HepG2 (cell line): ENCODE measurements around the gene GPR107. TPM values are rescaled to one million over a fixed set of nuclear protein-coding genes. Genes with fewer than 3 reads are reported as not detected.

Experiments
- ATAC-seq: fragments of 200-7000 bp; cut with Tn5 transposase; 3 replicates; pipeline ENCODE4 v1.9.1; 2020; ENCODE audit warnings: mild to moderate bottlenecking, moderate library complexity
- BruUV-seq: library from RNA; stranded (reverse); fragments of 400-500 nt; replicated peaks from 2 replicates; lab custom pipeline; 2021; lab: Mats Ljungman, UMichigan
- CTCF ChIA-PET: fragments of 300-600 bp; formaldehyde crosslinking; extraction: SDS; loops from one replicate; lab custom pipeline; 2021; ENCODE audit warnings: low total read pairs, inconsistent platforms, low intra/inter-chr PET ratio; lab: Yijun Ruan, JAX
- POLR2A ChIA-PET: fragments of 350-600 bp; sonication (Branson Sonifier 250); formaldehyde crosslinking; loops from one replicate; lab custom pipeline; 2020; ENCODE audit warnings: antibody characterized with exemption, inconsistent platforms; lab: Yijun Ruan, JAX
- DNase-seq: peaks from one replicate; pipeline ENCODE4 v3.0.0-alpha.2; 2015; ENCODE audit warnings: low spot score
- FAIRE-seq: peaks from 3 replicates; lab custom pipeline; 2011; peaks lifted over from hg19 to GRCh38; lab: Jason Lieb, UNC
- H2AFZ ChIP-seq: one replicate; pipeline ENCODE4 v1.6.1; 2011; ENCODE audit warnings: low read length, inconsistent platforms
- H3K27ac ChIP-seq: fragments of 300-600 bp; 3 replicates; pipeline ENCODE4 v1.8.0; 2011; ENCODE audit warnings: mixed run types, mild to moderate bottlenecking, mixed read lengths, low read length, inconsistent platforms; ENCODE audit not compliant: insufficient read depth; ENCODE audit errors: extremely low read length
- H3K27me3 ChIP-seq, 2 experiments: fragments of 200-600 bp in 1 of 2; 2 replicates in 1 of 2; 3 replicates in 1 of 2; pipeline versions ENCODE4 v1.6.0 to v1.8.0; 2011; ENCODE audit warnings: low read length in 2 of 2, mild to moderate bottlenecking in 2 of 2, moderate library complexity in 2 of 2, inconsistent platforms in 1 of 2; ENCODE audit not compliant: insufficient read depth in 2 of 2, control insufficient read depth in 1 of 2
- H3K36me3 ChIP-seq, 2 experiments: fragments of 200-600 bp in 1 of 2; replicated peaks in 1 of 2; 2 replicates in 1 of 2; 3 replicates in 1 of 2; pipeline versions ENCODE4 v1.5.1 to v1.8.0; 2011; ENCODE audit warnings: low read length in 2 of 2, inconsistent platforms in 1 of 2; ENCODE audit not compliant: insufficient read depth in 2 of 2, control insufficient read depth in 1 of 2
- H3K4me1 ChIP-seq: 2 replicates; pipeline ENCODE4 v1.5.1; 2012; ENCODE audit warnings: low read length, inconsistent platforms; ENCODE audit not compliant: insufficient read depth
- H3K4me2 ChIP-seq: 2 replicates; pipeline ENCODE4 v1.6.0; 2011; ENCODE audit warnings: low read depth, low read length, inconsistent platforms
- H3K4me3 ChIP-seq, 3 experiments: fragments of 200-600 bp in 1 of 3; sonication (generic), shearing (Covaris generic) in 1 of 3; replicated peaks in 1 of 3; 2 replicates each; pipeline ENCODE4 v1.5.1; 2011 to 2016; ENCODE audit warnings: low read length in 3 of 3, inconsistent platforms in 2 of 3, low read depth in 2 of 3, mild to moderate bottlenecking in 2 of 3, control low read depth in 1 of 3, mixed read lengths in 1 of 3; ENCODE audit not compliant: insufficient read depth in 1 of 3
- H3K79me2 ChIP-seq: one replicate; pipeline ENCODE4 v1.6.1; 2011; ENCODE audit warnings: low read length, inconsistent platforms; ENCODE audit not compliant: insufficient read depth
- H3K9ac ChIP-seq: 2 replicates; pipeline ENCODE4 v1.6.0; 2011; ENCODE audit warnings: mild to moderate bottlenecking, low read depth, low read length, inconsistent platforms; ENCODE audit not compliant: insufficient read depth
- H3K9me3 ChIP-seq: 2 replicates; pipeline ENCODE4 v1.5.1; 2012; ENCODE audit warnings: mild to moderate bottlenecking, low read length
- H4K20me1 ChIP-seq: 2 replicates; pipeline ENCODE4 v1.6.0; 2011; ENCODE audit warnings: inconsistent platforms, mild to moderate bottlenecking, low read length, moderate library complexity; ENCODE audit not compliant: insufficient read depth
- FOXP1 ChIP-seq, 2 experiments: fragments of 450-650 bp in 1 of 2; IDR thresholded peaks; 2 replicates each; pipeline ENCODE4 v1.6.1; 2017 to 2018; ENCODE audit warnings: antibody characterized with exemption in 1 of 2
- FOXP4 ChIP-seq: sonication (generic); formaldehyde crosslinking; IDR thresholded peaks from 2 replicates; pipeline ENCODE4 v1.4.0; 2020; ENCODE audit warnings: missing genetic modification reagents
- HOXA9 ChIP-seq: sonication (generic); formaldehyde crosslinking; IDR thresholded peaks from 2 replicates; pipeline ENCODE4 v1.8.1; 2022; ENCODE audit warnings: missing genetic modification reagents, mild to moderate bottlenecking, moderate library complexity, borderline replicate concordance
- KLF16 ChIP-seq, 2 experiments: sonication (generic) in 1 of 2; formaldehyde crosslinking in 1 of 2; IDR thresholded peaks; 2 replicates each; pipeline versions ENCODE4 v1.6.1 to v1.8.0; 2016 to 2023; ENCODE audit warnings: missing genetic modification reagents in 2 of 2, missing compliant biosample characterization in 1 of 2
- MAFG ChIP-seq: sonication (generic); formaldehyde crosslinking; IDR thresholded peaks from 2 replicates; pipeline ENCODE4 v1.5.1; 2020; ENCODE audit warnings: mild to moderate bottlenecking, missing genetic modification reagents
- MBD4 ChIP-seq: IDR thresholded peaks from 2 replicates; pipeline ENCODE4 v1.6.1; 2012; ENCODE audit warnings: low read length, inconsistent platforms, borderline replicate concordance
- MTA1 ChIP-seq: sonication (generic); formaldehyde crosslinking; IDR thresholded peaks from 2 replicates; pipeline ENCODE4 v1.4.0; 2020; ENCODE audit warnings: missing genetic modification reagents, mild to moderate bottlenecking, borderline replicate concordance
- PBX2 ChIP-seq: IDR thresholded peaks from 2 replicates; pipeline ENCODE4 v1.6.1; 2016; ENCODE audit warnings: control low read depth
- RORA ChIP-seq: sonication (generic); formaldehyde crosslinking; IDR thresholded peaks from 2 replicates; pipeline ENCODE4 v1.5.0; 2020; ENCODE audit warnings: mild to moderate bottlenecking, missing genetic modification reagents, moderate library complexity
- RXRB ChIP-seq: IDR thresholded peaks from 2 replicates; pipeline ENCODE4 v1.6.1; 2016; ENCODE audit warnings: borderline replicate concordance, missing genetic modification reagents, missing compliant biosample characterization
- TBP ChIP-seq: sonication (generic); formaldehyde crosslinking; IDR thresholded peaks from 2 replicates; pipeline ENCODE4 v1.5.0; 2020; ENCODE audit warnings: missing genetic modification reagents
- TFAP4 ChIP-seq: sonication (generic); IDR thresholded peaks from 2 replicates; pipeline ENCODE4 v1.6.1; 2016; ENCODE audit warnings: low read depth, borderline replicate concordance
- ZFP62 ChIP-seq: sonication (generic); formaldehyde crosslinking; IDR thresholded peaks from 2 replicates; pipeline ENCODE4 v1.4.0; 2020; ENCODE audit warnings: missing genetic modification reagents
- ZNF263 ChIP-seq: sonication (generic); formaldehyde crosslinking; IDR thresholded peaks from 2 replicates; pipeline ENCODE4 v1.4.0; 2020; ENCODE audit warnings: missing genetic modification reagents
- ZNF772 ChIP-seq: sonication (generic); formaldehyde crosslinking; IDR thresholded peaks from 2 replicates; pipeline ENCODE4 v1.5.0; 2020; ENCODE audit warnings: mild to moderate bottlenecking, missing genetic modification reagents
- WGBS: methylation state at CpG from one replicate; pipeline ENCODE4 v1.1.6; 2017; ENCODE audit warnings: low lambda C conversion rate; 5-methylcytosine and 5-hydroxymethylcytosine counted together
- in situ Hi-C: cut with HindIII; loops from 2 replicates; pipeline ENCODE4 v1.10.0; 2017; ENCODE audit warnings: low pct_unique_long_range_greater_than_20kb; ENCODE audit not compliant: extremely low pct_ligation_motif_present
- intact Hi-C: fragments of 100-400 bp; cut with micrococcal nuclease; formaldehyde crosslinking; loops from one replicate; pipeline ENCODE4 v1.10.0; 2022; ENCODE audit not compliant: unreplicated experiment
- polyA plus RNA-seq, 8 experiments: library from polyadenylated mRNA; depleted of rRNA in 3 of 8; stranded (reverse) in 7 of 8; unstranded in 1 of 8; fragments of >200 nt; fragmentation: Illumina TruSeq in 4 of 8; extraction: Trizol in 4 of 8; gene quantifications; 2 replicates each; pipeline versions ENCODE4 v1.2.1 to v1.2.3, GENCODE V29; 2011 to 2016; ENCODE audit warnings: low read depth in 4 of 8, missing spikeins in 1 of 8, mixed read lengths in 1 of 8; ENCODE audit not compliant: insufficient read depth in 1 of 8
- total RNA-seq, 5 experiments: library from RNA; depleted of rRNA; stranded (reverse); fragments of >200 nt; fragmentation: Illumina TruSeq; extraction: Trizol; gene quantifications; 2 replicates each; pipeline ENCODE4 v1.2.3, GENCODE V29; 2016; ENCODE audit warnings: low read depth in 1 of 5

GPR107 gene
- total and polyA plus RNA-seq, 2 of the 13 experiments (the other 11 are each of a cell fraction or from before 2014, with no cell fraction given): 22.5 to 24.4 TPM

GRCh38 chr9:130159057-130159456, 105.4 kb downstream of the GPR107 start (continued):
- TF ChIP-seq FOXP1 (IDR thresholded peaks at IDR 0.05) (no peak), FOXP1 (CRISPR knock-in tag; IDR thresholded peaks at IDR 0.05) (0 out of 2 replicates have a peak, but pooled peaks have one; percentile 23), ZNF772 (CRISPR knock-in tag) (no peak), MAFG (CRISPR knock-in tag) (no peak), TBP (CRISPR knock-in tag) (no peak), FOXP4 (0 out of 2 replicates have a peak, but pooled peaks have one; percentile 29), RXRB (peak; percentile 44; the same call in 1 of the 2 replicates), KLF16 (CRISPR knock-in tag; IDR thresholded peaks at IDR 0.05) (0 out of 4 replicates have a peak, but pooled peaks of 1 of the 2 experiments have one; percentile 21), MTA1 (CRISPR knock-in tag) (0 out of 2 replicates have a peak, but pooled peaks have one; percentile 57)

GRCh38 chr9:130159915-130160670, 106.4 kb downstream of the GPR107 start:
- no peaks in the 10 kb centered on the region for H3K9me3 ChIP-seq
- H3K4me3 ChIP-seq: no peak overlapping the region
- H2AFZ ChIP-seq: no peak overlapping the region
- no peaks in the 10 kb centered on the region for H4K20me1 ChIP-seq
- 79% methylated on average over 3 of the region's 10 CpGs for WGBS
- in situ Hi-C loops (no loop called here), intact Hi-C loops (no loop called here)
- CTCF ChIA-PET: no interaction called here
- FAIRE-seq (no peak), DNase-seq (no peak)
- no peak overlapping the region for H3K27ac ChIP-seq
- peaks cover 0 to 2% of the 10 kb centered on the region in 2 experiments; a peak in 1 of 5 replicates for H3K27me3 ChIP-seq
- no peak overlapping the region; the same call in 1 of the 2 replicates for H3K4me2 ChIP-seq
- H3K9ac ChIP-seq: no peak overlapping the region
- no peaks in the 10 kb centered on the region for H3K36me3 ChIP-seq
- TF ChIP-seq RORA (CRISPR knock-in tag) (no peak), TBP (CRISPR knock-in tag) (no peak), MBD4 (no peak), ZFP62 (CRISPR knock-in tag) (no peak), PBX2 (CRISPR knock-in tag) (peak; percentile 54; the same call in 1 of the 2 replicates), TFAP4 (peak; percentile 11; the same call in 1 of the 2 replicates), HOXA9 (no peak), ZNF263 (CRISPR knock-in tag) (peak; percentile 54)
- TF ChIP-seq, all 625 proteins: peak for 3
- POLR2A ChIA-PET: no interaction called here
- peaks cover 38% of the 10 kb centered on the region for H3K4me1 ChIP-seq
- ATAC-seq: no peak
- BruUV-seq: no TSS peak
- no peaks in the 10 kb centered on the region for H3K79me2 ChIP-seq
